GM12872 (cell line): ENCODE results near the gene NKAIN2.

ENCODE experiments used
- TF ChIP-seq, protein P1 (sequence below): IDR thresholded peaks from 3 replicates; pipeline ENCODE4 v1.5.1; 2011; ENCODE audit warnings: low read depth, mild to moderate bottlenecking, low read length, moderate library complexity; ENCODE audit not compliant: insufficient read depth

The NKAIN2 gene

DNA sequence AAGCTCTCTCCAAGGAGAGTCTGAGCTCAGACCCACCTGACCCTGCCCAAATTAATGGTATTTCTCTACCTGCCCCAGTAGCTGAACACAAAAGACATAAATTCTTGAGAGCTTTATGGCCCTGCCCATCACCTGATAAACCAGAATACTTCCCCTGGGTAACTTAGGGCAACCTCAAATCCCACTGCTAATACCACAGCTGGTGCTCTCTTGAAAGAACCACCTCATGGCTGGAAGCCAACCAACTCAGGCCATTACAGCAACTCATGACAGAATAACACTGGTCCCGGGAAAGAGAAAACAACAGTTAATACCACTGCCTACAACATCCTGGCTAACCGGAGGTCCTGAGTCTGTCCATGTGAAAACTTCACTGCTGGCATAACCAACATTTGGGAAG lies 328.6 kb downstream of the NKAIN2 start:
- TF ChIP-seq, protein P1, sequence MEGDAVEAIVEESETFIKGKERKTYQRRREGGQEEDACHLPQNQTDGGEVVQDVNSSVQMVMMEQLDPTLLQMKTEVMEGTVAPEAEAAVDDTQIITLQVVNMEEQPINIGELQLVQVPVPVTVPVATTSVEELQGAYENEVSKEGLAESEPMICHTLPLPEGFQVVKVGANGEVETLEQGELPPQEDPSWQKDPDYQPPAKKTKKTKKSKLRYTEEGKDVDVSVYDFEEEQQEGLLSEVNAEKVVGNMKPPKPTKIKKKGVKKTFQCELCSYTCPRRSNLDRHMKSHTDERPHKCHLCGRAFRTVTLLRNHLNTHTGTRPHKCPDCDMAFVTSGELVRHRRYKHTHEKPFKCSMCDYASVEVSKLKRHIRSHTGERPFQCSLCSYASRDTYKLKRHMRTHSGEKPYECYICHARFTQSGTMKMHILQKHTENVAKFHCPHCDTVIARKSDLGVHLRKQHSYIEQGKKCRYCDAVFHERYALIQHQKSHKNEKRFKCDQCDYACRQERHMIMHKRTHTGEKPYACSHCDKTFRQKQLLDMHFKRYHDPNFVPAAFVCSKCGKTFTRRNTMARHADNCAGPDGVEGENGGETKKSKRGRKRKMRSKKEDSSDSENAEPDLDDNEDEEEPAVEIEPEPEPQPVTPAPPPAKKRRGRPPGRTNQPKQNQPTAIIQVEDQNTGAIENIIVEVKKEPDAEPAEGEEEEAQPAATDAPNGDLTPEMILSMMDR = no peak

DNA sequence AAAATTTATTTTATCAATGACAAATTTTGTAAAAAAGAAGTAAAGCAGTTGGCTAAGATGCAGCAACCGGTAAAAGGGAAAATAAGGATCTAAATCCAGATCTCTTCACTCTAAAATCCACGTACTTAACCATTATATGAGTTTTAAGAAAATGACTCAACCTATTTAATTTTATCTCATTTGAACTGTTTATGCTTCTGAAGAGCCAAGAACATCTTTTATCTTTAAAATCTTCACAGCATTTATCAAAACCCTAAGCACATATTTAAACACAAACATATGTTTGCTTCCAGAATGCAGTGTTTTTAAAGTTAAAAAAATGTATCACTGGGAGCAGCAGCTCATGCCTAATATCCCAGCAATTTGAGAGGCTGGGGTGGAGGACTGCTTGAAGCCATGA lies 339.2 kb downstream of the NKAIN2 start:
- TF ChIP-seq, protein P1 = no peak

DNA sequence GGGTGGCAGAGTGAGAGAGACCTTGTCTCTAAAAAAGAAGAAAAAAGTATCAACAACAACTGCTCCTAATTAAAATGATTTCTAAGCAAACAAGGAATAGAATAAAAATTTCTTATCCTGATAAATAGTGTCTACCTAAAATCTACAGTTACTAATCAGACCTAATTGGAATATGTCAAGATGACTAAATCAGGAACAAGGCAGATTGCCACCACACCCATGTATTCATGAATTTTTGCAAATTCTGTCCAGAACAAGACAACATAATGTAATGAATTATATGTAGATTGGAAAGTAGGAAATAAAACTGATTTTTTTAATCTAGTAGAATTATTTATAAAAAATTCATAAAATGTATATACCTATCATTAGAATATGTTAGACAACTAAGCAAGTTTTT lies 339.8 kb downstream of the NKAIN2 start:
- TF ChIP-seq, protein P1 = no peak

DNA sequence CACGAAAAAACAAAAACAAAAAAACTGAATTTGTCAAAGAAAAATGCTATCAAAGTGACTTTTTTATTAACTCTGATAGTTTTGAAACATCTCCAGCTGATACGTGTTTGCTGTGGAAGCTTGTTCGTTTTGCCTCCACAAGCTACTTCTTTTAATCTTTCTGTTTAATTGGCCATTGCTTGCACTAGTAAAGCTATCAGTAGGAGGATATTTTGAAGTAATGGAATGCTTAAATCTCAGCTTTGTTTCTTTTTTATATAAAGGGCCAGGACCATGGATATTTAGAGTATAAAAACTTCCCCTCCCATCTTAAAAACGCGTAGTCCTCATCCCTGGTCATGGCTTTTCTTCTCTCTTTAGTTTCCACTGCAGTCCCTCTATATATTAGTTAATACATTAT lies 344.0 kb downstream of the NKAIN2 start:
- TF ChIP-seq, protein P1 = no peak

DNA sequence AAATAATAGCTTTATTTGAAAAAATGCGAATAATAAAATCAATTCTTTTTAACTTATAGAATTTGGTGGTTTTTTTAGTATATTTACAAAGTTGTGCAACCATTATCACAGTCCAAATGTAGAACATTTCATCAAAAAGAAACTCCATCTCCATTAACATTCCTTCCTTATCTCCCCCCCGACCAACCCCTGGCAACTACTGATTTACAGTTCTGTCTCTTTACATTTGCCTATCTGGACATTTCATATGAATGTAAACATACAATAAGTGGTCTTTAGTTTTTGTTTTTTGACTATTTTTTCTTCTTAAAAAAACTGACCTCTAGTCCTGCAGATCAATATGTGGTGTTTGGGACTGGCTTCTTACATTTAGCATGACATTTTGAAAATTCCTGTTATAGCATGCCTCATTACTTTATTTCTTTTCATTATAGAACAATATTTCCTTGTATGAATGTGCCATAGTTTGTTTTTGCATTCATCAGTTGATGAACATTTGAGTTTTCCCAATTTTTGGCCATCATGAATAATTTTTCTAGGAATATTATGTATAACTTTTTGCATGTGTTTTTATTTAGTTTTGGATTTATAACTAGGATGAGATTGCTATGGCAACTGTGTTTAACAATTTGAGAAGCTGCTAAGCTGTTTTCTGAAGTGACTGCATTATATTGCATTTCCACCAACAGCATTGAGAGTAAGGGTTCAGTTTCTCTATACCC lies 344.7 kb downstream of the NKAIN2 start:
- TF ChIP-seq, protein P1 = no peak

DNA sequence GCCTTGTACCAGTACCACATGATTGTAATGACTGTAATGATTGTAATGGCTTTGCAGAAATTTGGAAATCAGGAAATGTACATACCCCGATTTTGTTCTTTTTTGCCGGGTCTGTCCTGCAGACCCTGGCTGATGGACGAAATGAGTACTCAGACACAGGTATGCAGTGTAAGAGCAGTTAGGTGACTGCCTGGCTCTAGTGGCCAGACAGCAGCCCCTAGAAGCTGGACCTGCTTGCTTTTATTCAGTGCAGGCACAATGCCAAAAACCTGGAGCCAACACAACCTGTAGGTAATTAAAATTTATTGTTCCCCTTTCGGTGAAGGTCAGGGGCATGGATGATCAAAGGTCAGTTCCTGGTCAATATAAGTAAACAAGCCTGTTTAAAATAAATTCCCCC lies 346.0 kb downstream of the NKAIN2 start:
- TF ChIP-seq, protein P1 = no peak

GRCh38 chr6:124158024-124158423 lies 354.4 kb downstream of the NKAIN2 start:
- TF ChIP-seq, protein P1 = no peak
